H1 (cell line): ENCODE results near the gene NPNT. TPM values are rescaled to one million over a fixed set of nuclear protein-coding genes. Genes with fewer than 3 reads are reported as not detected.

Source experiments
- polyA plus RNA-seq, 7 experiments: library from polyadenylated mRNA; depleted of rRNA in 3 of 7; stranded (reverse) in 5 of 7; unstranded in 2 of 7; fragments of >200 nt in 5 of 7; fragments of 200-250 nt in 2 of 7; gene quantifications; 1 replicate in 5 of 7; 2 replicates in 1 of 7; 4 replicates in 1 of 7; pipeline versions ENCODE4 v1.2.1 to v1.2.3, GENCODE V29; 2011 to 2013; ENCODE audit warnings: missing spikeins in 2 of 7, mixed read lengths in 2 of 7
- total RNA-seq: library from RNA; stranded (reverse); fragmentation: NEBNext Ultra II Directional; extraction: Animal tissue kit (Norgen Biotek cat#: 25700); gene quantifications from 2 replicates; pipeline ENCODE4 v1.2.1, GENCODE V29; 2021

NPNT gene
- total and polyA plus RNA-seq, 2 of the 8 experiments (the other 6 are each of a cell fraction or from before 2014, with no cell fraction given), result 0.24 to 0.97 TPM

Other genes with a start within 250 kb of the NPNT start
- 13.8 and 14.1 TPM in 2 replicates for gene INTS12, start 186.8 kb upstream of the NPNT start, total RNA-seq
- 8.3 and 12.3 TPM in 2 replicates for gene INTS12, start 186.8 kb upstream of the NPNT start, polyA plus RNA-seq (2011; rRNA removed)
- 22.0 and 24.6 TPM in 2 replicates for gene GSTCD, start 186.7 kb upstream of the NPNT start, total RNA-seq
- 7.2 and 8.5 TPM in 2 replicates for gene GSTCD, start 186.7 kb upstream of the NPNT start, polyA plus RNA-seq (2011; rRNA removed)